NK-92 (cell line): ENCODE measurements around the gene IL2RA.
"Not testable (repeated sequence)": the region's sequence is repeated elsewhere in the genome, so short reads cannot be mapped to it uniquely, and the experiment has no call there.

Source experiments
- DNase-seq: peaks from one replicate; lab custom pipeline; 2025; ENCODE audit not compliant: unreplicated experiment; lab: John Stamatoyannopoulos, UW

Gene IL2RA

DNA sequence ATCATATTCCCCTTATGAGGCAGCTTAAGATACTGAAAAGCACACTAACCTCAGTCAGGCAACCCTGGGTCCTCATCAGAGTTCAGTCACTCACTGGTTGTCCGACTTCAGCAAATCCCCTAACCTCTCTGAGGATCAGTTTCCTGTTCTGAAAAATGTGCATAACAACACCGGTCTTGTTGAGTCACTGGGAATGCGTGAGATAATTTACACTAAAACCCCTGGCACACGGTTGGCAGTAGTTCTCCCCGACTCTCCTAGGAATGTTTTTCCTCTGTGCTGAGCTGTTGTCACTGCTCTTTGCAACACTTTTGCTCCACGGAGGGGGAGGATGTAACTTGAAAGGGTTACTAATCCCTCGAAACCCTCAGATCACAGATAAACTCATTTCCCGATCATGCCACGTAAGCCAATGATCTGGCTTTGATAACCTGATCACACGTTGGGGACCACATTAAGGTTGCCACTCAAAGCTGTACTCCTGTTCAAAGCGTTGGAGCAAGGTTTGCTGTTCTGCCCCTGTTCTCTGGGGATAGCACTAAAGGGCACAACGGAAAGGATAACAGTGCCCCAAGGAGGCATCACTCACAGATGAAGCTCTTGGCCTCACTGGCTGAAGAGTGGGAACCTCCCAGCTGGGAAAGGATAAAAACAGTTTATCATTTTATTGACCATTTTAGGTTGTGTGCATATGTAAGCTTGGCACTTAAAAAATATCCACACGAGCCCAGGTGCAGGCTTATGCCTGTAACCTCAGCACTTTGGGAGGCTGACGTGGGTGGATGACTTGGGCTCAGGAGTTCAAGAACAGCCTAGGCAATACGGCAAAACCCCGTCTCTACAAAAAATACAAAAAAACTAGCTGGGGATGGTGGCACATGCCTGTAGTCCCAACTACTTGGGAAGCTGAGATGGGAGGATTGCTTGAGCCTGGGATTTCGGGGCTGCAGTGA is 21.6 kb upstream of the IL2RA start:
- no peak for DNase-seq

DNA sequence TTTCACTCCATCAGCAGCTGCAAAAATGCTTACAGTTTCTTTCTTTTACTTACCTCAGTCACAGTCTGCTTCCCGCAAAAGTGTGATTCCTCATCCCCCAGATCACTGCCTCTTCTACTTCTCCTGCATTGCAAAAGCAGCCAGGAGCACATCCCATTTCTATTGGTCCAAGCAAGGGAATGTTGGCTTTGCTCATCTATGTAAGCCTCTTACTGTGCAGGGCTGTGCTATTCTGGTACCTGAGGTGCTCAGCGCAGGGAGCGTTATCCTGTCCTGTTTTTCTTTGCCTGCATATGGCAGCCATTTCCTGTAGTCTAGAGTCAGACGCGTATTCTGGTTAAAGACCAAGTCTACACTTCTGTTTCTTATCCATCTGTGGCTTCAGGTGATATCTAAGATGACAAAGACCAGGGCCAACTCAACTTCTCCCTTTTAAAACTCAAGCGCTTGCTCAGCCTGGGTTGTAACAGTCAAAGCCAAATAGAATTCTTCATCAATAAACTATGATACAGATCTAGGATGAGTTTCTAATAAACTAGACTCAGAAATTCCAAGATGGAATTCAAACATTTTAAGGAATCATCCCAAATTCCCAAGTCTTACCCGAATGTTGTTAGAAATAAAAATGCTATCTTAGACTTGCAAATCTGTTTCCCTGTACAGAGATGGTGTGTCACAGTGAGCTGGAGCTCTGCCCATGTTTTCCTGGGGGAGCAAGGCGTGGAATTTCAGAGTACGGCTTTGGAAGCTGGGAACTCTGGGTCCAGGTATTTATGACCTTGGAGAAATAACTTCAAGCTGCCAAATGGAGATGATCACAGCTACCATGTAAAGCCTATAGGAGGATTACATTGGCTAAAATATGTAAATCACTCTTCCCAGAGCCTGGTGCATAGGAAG is 20.6 kb upstream of the IL2RA start:
- DNase-seq = no peak

DNA sequence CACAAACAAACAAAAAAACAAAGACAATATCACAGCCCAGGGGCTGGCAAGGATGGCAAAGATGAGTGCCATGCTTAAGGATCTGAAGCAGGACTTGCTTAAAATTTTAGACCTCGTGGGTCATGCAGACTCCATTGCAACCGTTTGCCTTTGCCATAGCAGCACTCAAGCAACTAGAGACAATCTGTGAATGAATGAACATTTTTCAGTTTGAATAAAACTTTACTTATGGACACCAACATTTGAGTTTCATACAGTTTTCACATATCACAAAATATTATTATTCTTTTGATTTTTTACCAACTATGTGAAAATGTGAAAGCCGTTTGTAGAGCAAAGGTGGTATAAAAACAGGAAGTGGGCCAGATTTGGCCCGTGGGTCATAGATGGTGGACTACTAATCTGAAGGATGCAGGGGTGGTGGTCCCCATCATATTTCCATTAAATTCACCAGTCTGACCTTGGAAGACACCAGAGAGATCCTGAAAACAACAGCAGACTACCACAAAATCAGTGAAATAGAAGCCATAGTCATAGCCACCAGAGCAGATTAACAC is 18.3 kb upstream of the IL2RA start:
- DNase-seq = no peak

DNA sequence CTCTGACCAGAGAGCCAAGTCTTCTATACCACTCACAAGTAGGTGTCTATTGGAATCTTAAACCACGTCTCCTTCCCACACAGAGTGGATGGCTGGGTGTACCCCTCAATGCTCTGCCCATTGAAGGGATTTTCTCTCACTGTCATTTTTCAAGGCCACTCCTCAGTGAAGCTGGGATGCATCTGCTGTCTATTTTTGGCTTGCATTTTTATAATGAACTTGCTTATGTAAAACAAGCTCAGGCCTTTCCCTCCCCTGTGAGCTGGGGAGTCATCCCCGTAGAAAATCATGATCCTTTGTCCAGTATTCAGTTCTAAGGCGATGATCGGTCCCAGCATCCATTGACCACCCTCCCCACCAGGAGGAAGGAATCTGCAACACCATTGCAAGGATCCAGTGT is 16.9 kb upstream of the IL2RA start:
- DNase-seq = no peak

DNA sequence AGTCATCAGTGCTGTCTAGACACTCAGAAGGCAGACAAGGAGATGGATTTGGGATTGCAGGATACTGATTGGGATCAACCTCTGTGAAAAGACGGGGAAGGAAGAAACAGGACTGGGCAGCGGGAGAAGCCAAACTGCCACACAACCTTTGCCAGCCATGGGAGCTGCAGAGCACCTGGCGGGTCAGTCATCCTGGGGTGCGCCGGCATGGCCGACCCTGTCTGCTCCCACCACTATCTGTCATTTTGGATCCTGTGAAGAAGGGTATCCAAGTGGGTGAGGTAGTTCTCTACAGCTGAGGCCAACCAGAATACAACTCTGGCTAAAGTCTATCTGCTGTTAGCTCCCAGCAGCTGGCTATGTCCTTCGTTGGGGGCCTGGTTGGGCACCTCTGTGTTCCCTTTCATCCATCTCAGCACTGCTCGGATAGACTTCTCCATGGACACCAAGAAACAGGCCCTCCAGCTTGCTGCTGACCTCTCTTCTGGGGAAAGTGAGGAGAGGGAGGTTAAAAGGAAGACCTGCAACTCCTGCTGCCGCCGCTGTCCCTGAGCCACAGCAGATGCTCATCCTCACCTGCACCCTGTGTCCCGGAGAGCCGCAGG is 15.0 kb upstream of the IL2RA start:
- no peak for DNase-seq

DNA sequence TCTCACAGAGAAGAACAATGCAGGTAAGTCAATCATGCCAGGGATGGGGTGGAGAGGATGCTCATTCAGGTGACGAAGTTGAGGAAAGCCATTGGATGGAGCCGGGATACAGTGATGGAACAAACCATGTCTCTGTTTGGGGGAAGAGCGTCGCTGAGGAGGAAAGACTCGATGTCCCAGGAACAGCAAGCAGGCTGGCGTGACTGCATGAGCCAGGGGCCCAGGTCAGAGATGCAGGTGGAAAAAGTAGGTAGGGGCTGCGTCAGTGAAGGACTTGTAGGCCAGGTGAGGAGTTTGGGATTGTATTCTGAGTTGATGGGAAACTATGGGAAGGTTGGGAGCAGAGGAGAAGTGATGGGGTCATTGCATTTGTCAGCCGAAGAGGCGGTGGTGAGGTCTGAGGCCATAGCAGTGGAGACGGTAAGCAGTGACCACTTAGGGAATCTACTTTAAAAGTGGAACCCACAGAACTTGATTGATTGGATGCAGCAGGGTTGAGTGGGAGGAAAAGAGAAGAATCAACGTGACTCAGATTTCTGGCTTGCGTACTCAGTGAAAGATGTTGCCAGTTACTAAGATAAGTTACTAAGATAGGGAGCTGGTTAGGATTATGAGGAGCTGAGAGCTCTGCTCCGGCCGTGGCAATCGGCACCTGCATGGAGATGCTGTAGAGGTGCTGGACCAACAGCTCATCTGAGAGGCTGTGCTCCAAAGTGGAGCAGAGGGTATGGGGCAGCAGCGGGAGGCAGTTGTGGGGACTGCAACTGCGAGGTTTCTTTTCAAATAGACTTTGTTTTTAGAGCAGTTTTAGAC is 12.5 kb upstream of the IL2RA start:
- DNase-seq = no peak

DNA sequence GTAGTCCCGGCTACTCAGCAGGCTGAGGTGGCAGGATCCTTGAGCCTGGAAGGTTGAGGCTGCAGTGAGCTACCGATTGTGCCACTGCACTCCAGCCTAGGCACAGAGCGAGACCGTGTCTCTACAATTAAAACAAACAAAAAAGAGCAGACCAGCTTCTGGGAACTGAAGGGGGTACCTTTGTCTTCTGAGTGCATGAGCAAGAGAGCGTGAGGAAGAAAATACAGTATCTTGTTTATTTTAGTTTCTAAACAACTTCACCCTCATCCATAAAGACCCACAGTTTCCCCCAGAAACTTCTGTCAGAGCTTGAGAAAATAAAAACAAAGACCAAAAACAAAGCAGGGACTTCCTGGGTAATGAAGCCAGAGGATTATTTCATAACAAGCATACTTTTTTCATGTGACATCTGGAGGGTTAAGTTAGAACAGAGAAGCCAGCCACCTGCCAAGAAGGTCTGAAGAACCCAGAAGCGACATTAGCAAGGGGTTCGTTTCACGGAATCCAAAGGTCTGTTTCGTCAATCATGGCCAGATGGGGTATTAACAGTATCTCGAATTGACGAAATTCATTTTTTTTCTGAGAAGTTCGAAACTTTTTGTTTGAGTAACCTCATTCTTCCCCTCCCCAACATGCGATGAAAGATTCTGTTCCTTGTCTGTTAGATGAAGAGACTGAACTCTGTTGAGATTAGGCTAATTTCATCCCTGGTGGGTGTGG is 10.2 kb upstream of the IL2RA start:
- DNase-seq = no peak

DNA sequence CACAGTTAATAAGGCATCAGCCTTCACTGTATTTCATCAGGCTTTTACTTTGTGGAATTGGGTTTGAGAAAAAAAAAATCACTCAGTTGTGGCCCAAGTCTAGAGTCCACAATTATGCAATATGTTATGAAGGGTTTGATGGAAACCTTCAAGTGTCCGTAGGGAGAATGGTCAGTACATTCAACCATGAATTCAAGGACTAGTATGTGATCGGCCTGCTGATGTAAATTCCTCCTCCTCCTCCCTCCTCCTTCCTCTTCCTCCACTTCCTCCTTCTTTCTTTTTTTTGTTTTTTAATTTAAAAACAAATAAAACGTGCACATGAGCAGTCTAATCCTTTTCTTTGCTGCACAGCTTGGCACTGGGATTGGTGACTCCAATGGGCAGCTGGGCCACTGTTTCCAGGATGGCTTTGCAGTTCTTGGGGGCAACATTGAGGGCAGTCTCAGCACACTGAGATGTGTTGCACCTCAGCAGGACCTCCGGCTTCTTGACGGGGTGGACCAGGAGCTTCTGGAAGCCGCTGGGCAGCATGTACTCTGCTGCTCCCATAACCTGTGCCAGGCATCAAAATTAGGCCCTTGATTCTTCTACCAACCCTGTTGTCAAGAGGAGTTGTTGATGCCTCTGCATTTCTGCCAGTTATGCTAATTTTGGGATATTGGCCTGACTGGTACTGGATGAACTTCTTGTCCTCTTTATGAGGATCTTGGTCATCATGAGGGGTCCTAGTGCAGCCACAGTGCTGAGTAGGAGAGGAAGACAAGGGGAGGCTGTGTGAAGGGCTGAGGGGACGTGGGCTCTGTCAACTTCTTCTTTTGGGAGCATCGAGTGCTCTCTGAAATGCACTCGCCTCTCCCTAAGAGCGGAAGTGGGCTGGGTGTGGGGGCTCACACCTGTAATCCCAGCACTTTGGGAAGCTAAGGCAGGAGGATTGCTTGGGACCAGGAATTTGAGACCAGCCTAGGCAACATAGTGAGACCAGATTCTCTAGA is 9.3 kb upstream of the IL2RA start:
- no peak for DNase-seq

DNA sequence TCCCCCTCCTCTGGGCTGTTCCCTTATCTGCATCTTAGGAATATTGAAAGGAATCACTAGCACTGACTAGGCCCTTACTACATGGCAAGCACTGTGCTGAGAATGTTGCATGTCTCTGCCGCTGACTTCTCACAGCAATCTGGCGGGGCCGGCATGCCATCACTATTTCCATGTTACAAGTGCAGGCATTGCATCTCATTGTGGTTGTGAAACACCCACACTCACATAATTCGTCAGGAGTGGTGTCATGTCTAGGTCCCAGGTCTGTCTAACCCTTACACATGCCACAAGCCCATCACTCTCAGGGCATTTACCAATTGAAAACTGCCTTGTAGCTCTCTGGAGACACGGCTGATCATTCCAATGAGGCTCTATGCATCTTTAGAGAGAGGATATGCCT is 8.5 kb upstream of the IL2RA start:
- no peak for DNase-seq

DNA sequence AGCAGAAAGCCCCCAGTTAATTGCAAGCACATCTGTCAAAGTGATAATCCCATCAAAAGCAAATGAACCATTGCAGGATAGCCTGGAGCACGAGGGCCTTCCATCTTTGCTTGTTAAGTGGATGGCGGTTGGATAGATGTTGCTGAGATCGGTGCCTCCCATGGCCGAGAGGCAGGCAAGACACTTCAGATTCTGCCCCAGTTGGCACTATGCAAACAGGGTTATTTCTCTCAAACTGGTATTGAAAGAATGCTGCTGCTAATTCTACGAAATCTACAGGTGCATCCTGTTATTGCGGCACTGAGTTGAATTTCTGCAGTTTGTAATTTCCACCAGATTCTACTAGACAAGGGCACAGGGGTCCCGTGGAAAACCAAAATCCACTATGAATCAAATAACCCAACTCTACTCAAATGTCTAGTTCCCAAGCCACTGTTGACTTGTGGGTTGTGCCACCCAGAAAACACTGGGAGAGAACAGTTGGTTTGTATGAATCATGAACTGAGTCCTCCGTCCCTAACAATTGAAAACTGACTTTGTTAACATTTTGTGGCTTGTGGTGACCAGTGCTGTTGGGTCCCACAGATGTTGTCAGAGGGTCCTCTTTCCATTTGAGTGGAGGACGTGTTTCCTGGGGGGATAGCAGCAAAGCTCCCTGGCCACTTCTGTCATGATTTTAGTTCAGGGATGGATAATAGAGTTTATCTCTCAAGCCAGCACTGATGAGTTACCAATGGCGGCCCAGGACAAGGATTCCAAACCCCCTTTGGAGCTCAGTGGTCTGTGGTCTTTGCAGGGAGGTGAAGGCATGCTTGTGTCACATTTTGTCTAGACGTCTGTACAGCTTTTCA is 7.1 kb upstream of the IL2RA start:
- no peak for DNase-seq

DNA sequence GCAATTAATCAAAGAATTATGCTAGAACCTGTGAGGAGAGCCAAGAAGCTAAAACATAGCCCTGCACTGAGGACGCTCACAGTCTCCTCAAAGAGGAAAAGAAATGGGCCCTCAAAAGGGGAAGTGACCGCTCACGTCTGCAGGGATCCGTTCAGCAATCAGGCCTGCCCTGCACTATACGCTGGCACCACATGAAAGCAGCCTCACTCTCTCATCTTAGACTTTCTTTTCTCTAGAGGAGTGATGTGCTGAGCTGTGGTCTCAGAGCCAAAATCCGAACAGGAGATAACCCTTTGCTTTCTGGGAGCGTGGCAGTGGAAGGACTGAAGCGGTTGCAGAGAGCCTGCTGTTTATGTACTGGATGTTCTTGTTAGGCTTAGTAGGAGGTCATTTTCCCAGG is 6.3 kb upstream of the IL2RA start:
- no peak for DNase-seq

DNA sequence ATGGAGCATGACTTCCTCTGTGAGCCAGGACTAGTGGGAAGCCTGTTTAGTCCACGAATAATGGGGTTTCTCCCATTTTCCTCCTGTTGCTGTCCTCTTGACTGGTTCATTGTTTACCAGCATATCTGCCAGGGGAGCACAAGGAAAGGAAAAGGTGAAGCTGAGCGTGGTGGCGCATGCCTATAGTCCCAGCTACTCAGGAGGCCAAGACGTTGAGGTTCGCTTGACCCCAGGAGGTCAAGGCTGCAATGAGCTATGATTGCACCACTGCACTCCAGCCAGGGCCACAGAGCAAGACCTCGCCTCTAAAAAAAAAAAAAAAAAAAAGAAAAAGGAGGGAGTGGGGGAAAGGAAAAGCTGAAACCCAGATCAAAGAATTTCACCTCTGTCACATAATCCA is 5.8 kb upstream of the IL2RA start:
- DNase-seq = no peak

DNA sequence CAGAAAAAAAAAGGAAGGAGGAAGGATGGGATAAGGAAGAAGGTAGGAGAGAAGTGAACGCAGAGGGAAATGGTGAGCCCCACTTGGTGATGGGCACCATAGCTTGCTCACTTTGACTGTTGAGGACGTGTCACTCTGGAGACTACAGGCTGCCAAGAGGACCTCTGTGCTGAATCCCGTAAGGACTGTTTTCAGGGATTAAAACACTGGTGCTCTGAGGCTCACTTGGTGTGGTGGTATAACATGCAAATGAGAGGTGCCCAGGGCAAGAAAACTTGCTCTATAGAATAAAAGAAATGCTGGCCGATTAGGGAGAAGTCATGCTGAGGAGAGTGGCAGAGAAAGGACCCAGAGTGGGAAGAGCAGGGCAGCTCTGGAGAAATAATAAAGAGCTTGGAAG is 5.3 kb upstream of the IL2RA start:
- DNase-seq = no peak

DNA sequence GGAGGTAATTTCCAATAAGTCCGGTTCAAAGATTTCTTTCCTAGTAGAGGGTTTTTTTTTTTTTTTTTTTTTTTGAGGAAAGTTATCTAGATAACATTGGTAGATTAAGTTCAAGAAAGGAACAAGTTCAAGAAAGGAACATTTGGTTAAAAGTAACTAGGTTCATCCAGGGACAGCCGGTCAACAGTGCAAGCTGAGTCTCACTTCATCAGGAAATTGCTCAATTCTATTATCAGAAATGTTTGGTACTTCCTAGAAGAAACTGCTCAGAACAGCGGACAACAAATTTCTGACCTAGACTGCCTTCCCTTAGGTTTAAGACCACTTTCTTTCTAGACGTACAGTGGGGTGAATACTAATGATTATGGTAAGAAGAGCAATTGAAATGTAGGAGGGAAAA is 3.7 kb upstream of the IL2RA start:
- DNase-seq = no peak

DNA sequence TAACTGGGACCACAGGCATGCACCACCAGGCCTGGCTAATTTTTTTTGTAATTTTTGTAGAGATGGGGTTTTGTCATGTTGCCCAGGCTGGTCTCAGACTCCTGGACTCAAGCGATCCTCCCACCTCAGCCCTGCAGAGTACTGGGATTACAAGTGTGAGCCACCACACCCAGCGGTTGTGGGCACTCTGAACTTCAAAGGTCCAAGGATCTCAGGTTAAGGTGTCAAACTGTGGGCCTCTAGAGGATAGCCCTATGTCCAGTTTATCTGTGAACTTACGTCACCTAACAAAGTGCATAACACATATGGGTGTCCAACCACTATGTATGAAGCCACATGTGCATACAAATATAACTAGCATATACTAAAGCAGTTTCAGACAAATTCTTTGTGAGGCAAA is 3.2 kb upstream of the IL2RA start:
- DNase-seq = no peak

DNA sequence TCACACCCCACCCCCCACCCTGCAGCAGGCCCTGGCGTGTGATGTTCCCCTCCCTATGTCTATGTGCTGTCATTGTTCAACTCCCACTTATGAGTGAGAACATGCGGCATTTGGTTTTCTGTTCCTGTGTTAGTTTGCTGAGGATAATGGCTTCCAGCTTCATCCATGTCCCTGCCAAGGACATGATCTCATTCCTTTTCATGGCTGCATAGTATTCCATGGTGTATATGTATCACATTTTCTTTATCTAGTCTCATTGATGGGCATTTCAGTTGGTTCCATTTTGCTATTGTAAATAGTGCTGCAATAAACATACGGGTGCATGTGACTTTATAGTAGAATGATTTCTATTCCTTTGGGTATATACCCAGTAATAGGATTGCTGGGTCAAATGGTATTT is 2.6 kb upstream of the IL2RA start:
- not testable (repeated sequence) for DNase-seq

DNA sequence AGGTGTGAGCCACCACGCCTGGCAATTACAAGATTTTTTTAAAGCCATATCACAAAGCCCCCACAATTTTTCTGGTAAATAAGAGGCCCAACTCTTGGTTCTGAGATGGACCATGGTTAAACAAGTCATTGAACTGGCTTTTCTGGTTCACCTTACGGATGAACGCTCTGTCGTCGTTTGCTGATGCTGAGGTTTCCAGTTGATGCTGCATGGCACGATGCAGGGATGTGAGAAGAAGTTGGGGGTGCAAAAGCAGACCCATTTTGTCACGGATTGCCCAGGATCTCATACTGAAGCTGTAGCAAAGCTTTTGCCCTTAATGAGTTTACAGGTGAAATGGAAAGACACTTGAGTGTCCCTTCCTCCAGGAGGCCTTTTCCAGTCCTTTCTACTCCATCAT is 2.0 kb upstream of the IL2RA start:
- no peak for DNase-seq

DNA sequence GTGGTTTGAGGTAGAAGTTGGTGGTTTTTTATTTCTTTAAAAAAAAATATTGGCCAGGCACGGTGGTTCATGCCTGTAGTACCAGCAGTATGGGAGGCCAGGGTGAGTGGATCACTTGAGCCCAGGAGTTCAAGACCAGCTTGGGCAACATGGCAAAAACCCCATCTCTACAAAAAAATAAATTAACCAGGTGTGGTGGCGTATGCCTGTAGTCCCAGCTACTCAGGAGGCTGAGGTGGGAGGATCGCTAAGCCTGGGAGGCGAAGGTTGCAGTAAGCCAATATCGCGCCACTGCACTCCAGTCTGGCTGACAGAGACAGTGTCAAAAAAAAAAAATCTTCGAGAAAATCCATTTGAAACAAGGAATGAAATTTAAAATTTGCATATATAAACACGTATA is 1.1 kb downstream of the IL2RA start:
- DNase-seq = no peak
